Endothelial cell of umbilical vein (primary cell): ENCODE measurements around the gene TNFSF12. TPM values are rescaled to one million over a fixed set of nuclear protein-coding genes. Genes with fewer than 3 reads are reported as not detected.

Experiments used
- BruUV-seq: library from RNA; stranded (reverse); fragments of 400-500 nt; replicated peaks from 2 replicates; lab custom pipeline; 2021; lab: Mats Ljungman, UMichigan
- CTCF ChIA-PET: fragments of 300-600, 350-600 bp; sonication (Branson Sonifier 250); formaldehyde crosslinking; loops from one replicate; lab custom pipeline; 2021; ENCODE audit warnings: antibody characterized with exemption, inconsistent platforms; lab: Charles Lee
- POLR2A ChIA-PET: fragments of 300-600, 350-600 bp; sonication (Branson Sonifier 250); formaldehyde crosslinking; loops from one replicate; lab custom pipeline; 2021; ENCODE audit warnings: antibody characterized with exemption, inconsistent platforms; lab: Charles Lee
- DNase-seq: peaks from one replicate; pipeline ENCODE4 v3.0.0-alpha.2; 2011; ENCODE audit warnings: low read depth, low spot score
- FAIRE-seq: peaks from 2 replicates; lab custom pipeline; 2011; peaks lifted over from hg19 to GRCh38; lab: Jason Lieb, UNC
- H2AFZ ChIP-seq: 2 replicates; pipeline ENCODE4 v1.6.0; 2012; ENCODE audit warnings: low read depth, low read length, control low read depth, inconsistent platforms
- H3K27ac ChIP-seq: 2 replicates; pipeline ENCODE4 v1.5.1; 2011; ENCODE audit warnings: low read depth, mild to moderate bottlenecking, control low read depth, low read length, moderate library complexity; ENCODE audit not compliant: insufficient read depth
- H3K27me3 ChIP-seq, 2 experiments: 2 replicates each; pipeline versions ENCODE4 v1.6.0 to v1.6.1; 2011; ENCODE audit warnings: low read length in 2 of 2, mixed read lengths in 1 of 2; ENCODE audit not compliant: control insufficient read depth in 2 of 2, insufficient read depth in 2 of 2
- H3K36me3 ChIP-seq, 2 experiments: 2 replicates in 1 of 2; 3 replicates in 1 of 2; pipeline ENCODE4 v1.5.1; 2011; ENCODE audit warnings: low read length in 2 of 2, mild to moderate bottlenecking in 1 of 2, moderate library complexity in 1 of 2; ENCODE audit not compliant: control insufficient read depth in 2 of 2, insufficient read depth in 2 of 2; ENCODE audit errors: extremely low read depth in 1 of 2
- H3K4me1 ChIP-seq: 3 replicates; pipeline ENCODE4 v1.5.1; 2011; ENCODE audit warnings: mild to moderate bottlenecking, low read length; ENCODE audit not compliant: control insufficient read depth, insufficient read depth; ENCODE audit errors: extremely low read depth
- H3K4me2 ChIP-seq: 2 replicates; pipeline ENCODE4 v1.6.1; 2011; ENCODE audit warnings: low read length, control low read depth, mixed read lengths; ENCODE audit not compliant: insufficient read depth
- H3K4me3 ChIP-seq, 3 experiments: fragments of 200-600 bp in 1 of 3; sonication (generic), shearing (Covaris generic) in 1 of 3; replicated peaks in 1 of 3; 2 replicates each; pipeline ENCODE4 v1.5.1; 2011 to 2016; ENCODE audit warnings: control low read depth in 3 of 3, low read length in 3 of 3, mild to moderate bottlenecking in 2 of 3, inconsistent platforms in 1 of 3, low read depth in 1 of 3, moderate library complexity in 1 of 3; ENCODE audit not compliant: insufficient read depth in 1 of 3
- H3K79me2 ChIP-seq: 2 replicates; pipeline ENCODE4 v1.6.0; 2012; ENCODE audit warnings: low read length, inconsistent platforms; ENCODE audit not compliant: control insufficient read depth, insufficient read depth
- H3K9ac ChIP-seq: replicated peaks from 2 replicates; pipeline ENCODE3; 2011; ENCODE audit warnings: low read length, control low read depth; ENCODE audit not compliant: insufficient read depth; ENCODE audit errors: extremely low read depth
- H3K9me1 ChIP-seq: replicated peaks from 3 replicates; pipeline ENCODE4 v1.6.0; 2011; ENCODE audit warnings: mild to moderate bottlenecking, low read length; ENCODE audit not compliant: control insufficient read depth, insufficient read depth; ENCODE audit errors: extremely low read depth
- H3K9me3 ChIP-seq: replicated peaks from 2 replicates; pipeline ENCODE4 v1.5.1; 2012; ENCODE audit warnings: low read length, inconsistent platforms; ENCODE audit not compliant: control insufficient read depth, insufficient read depth
- H4K20me1 ChIP-seq: replicated peaks from 2 replicates; pipeline ENCODE3; 2011; ENCODE audit warnings: mild to moderate bottlenecking, low read length; ENCODE audit not compliant: control insufficient read depth, insufficient read depth; ENCODE audit errors: extremely low read depth
- CTCF ChIP-seq, 2 donors: IDR thresholded peaks; 1 replicate in 1 of 2; 2 replicates in 1 of 2; pipeline ENCODE4 v1.5.1; 2011; ENCODE audit warnings: low read length in 2 of 2, mild to moderate bottlenecking in 2 of 2, moderate library complexity in 2 of 2, control low read depth in 1 of 2, inconsistent platforms in 1 of 2, low read depth in 1 of 2; ENCODE audit not compliant: insufficient read depth in 1 of 2; ENCODE audit errors: extremely low read depth in 1 of 2
- EZH2 ChIP-seq: IDR thresholded peaks from 2 replicates; pipeline ENCODE4 v1.6.1; 2012; ENCODE audit warnings: borderline replicate concordance, low read depth, mild to moderate bottlenecking, moderate library complexity, low read length, inconsistent platforms; ENCODE audit not compliant: severe bottlenecking
- FOS ChIP-seq: IDR thresholded peaks from 2 replicates; pipeline ENCODE4 v1.6.1; 2011; ENCODE audit warnings: mild to moderate bottlenecking, low read length, moderate library complexity, borderline replicate concordance; ENCODE audit not compliant: insufficient read depth
- GATA2 ChIP-seq: IDR thresholded peaks from 2 replicates; pipeline ENCODE4 v1.7.0; 2011; ENCODE audit warnings: low read depth, mild to moderate bottlenecking, moderate library complexity, mixed read lengths, low read length; ENCODE audit not compliant: insufficient read length, insufficient read depth
- JUN ChIP-seq: IDR thresholded peaks from 2 replicates; pipeline ENCODE4 v1.6.1; 2011; ENCODE audit warnings: borderline replicate concordance, low read depth; ENCODE audit not compliant: insufficient read length, insufficient read depth
- MAX ChIP-seq: IDR thresholded peaks from 2 replicates; pipeline ENCODE4 v1.6.1; 2011; ENCODE audit not compliant: insufficient read depth, insufficient read length
- MYC ChIP-seq: IDR thresholded peaks from one replicate; pipeline ENCODE4 v1.6.1; 2011; ENCODE audit warnings: mild to moderate bottlenecking, low read depth, low read length
- POLR2A ChIP-seq: IDR thresholded peaks from 2 replicates; pipeline ENCODE4 v1.6.1; 2012; ENCODE audit warnings: low read depth, mild to moderate bottlenecking, control low read depth, low read length
- POLR2AphosphoS5 ChIP-seq: IDR thresholded peaks from 2 replicates; pipeline ENCODE4 v1.6.1; 2012; ENCODE audit warnings: low read depth, mild to moderate bottlenecking, control low read depth, low read length, moderate library complexity; ENCODE audit not compliant: insufficient read depth
- dilution Hi-C: fragments of 300-500 bp; cut with MboI; formaldehyde crosslinking; loops from one replicate; pipeline ENCODE4 v1.15.0; 2019; ENCODE audit warnings: low sequenced_read_pairs; ENCODE audit not compliant: extremely low pct_ligation_motif_present
- intact Hi-C: fragments of 100-400 bp; cut with micrococcal nuclease; formaldehyde crosslinking; loops from one replicate; pipeline ENCODE4 v1.10.0; 2022
- polyA plus RNA-seq, 4 experiments: library from polyadenylated mRNA; depleted of rRNA in 3 of 4; stranded (reverse) in 3 of 4; unstranded in 1 of 4; fragments of >200 nt; gene quantifications; 2 replicates each; pipeline versions ENCODE4 v1.2.1 to v1.2.3, GENCODE V29; 2011 to 2012; ENCODE audit warnings: missing spikeins in 1 of 4
- total RNA-seq: library from RNA; stranded (reverse); gene quantifications from 2 replicates; pipeline ENCODE4 v1.2.3, GENCODE V29; 2021

The TNFSF12 gene
- total and polyA plus RNA-seq, 2 donors (not counting 3 experiments of a cell fraction or from before 2014, with no cell fraction given), result 28.4 to 39.4 TPM

GRCh38 chr17:7590743-7591142 is 41.9 kb downstream of the TNFSF12 start:
- no peaks in the 10 kb centered on the region for H3K27me3 ChIP-seq
- no peak overlapping the region for H3K4me3 ChIP-seq
- FAIRE-seq (no peak), DNase-seq (no peak)
- no peaks in the 10 kb centered on the region for H3K9me1 ChIP-seq
- TF ChIP-seq POLR2A, result no peak
- TF ChIP-seq JUN, result no peak
- TF ChIP-seq CTCF (IDR thresholded peaks at IDR 0.05; ENCODE audit: extremely low read depth in 1 of 2, insufficient read depth in 1 of 2, low read depth in 1 of 2, low read length in 2 of 2), result no peak
- TF ChIP-seq EZH2, result no peak
- no peak for TF ChIP-seq POLR2AphosphoS5
- H4K20me1 ChIP-seq, result no peaks in the 10 kb centered on the region
- dilution Hi-C loops, result no loop called here
- H3K36me3 ChIP-seq, result peaks cover 15 to 50% of the 10 kb centered on the region in 2 experiments
- no peak overlapping the region for H3K4me2 ChIP-seq
- no TSS peak for BruUV-seq
- intact Hi-C loops, result no loop called here
- peaks cover 2% of the 10 kb centered on the region for H3K79me2 ChIP-seq
- peaks cover 10% of the 10 kb centered on the region for H3K4me1 ChIP-seq
- CTCF ChIA-PET, result interaction anchor here (2.3 to 5.1 kb wide), 3 partner anchors 12 to 29 kb away, joined by 40 to 61 read pairs (median 48); partner anchors contain the start of genes CD68 and SENP3
- H3K9ac ChIP-seq, result no peak overlapping the region
- POLR2A ChIA-PET, result interaction anchor here (1.9 kb wide), 1 partner anchor 11 kb away, joined by 6 read pairs; the partner anchor contains the start of gene CD68
- H3K9me3 ChIP-seq, result no peaks in the 10 kb centered on the region
- H2AFZ ChIP-seq, result no peak overlapping the region
- H3K27ac ChIP-seq, result no peak overlapping the region

GRCh38 chr17:7591596-7591995 is 42.7 kb downstream of the TNFSF12 start:
- no peak overlapping the region for H3K9ac ChIP-seq
- H3K9me1 ChIP-seq, result no peaks in the 10 kb centered on the region
- no peaks in the 10 kb centered on the region for H4K20me1 ChIP-seq
- no peak for TF ChIP-seq POLR2A
- TF ChIP-seq JUN, result no peak
- TF ChIP-seq MYC, result no peak
- no peak for TF ChIP-seq FOS
- TF ChIP-seq GATA2, result no peak
- TF ChIP-seq EZH2, result no peak
- no peak for TF ChIP-seq CTCF (IDR thresholded peaks at IDR 0.05; ENCODE audit: extremely low read depth in 1 of 2, insufficient read depth in 1 of 2, low read depth in 1 of 2, low read length in 2 of 2)
- no peak for TF ChIP-seq MAX
- no peak for TF ChIP-seq POLR2AphosphoS5
- intact Hi-C loops, result no loop called here
- CTCF ChIA-PET, result no interaction called here
- H3K4me2 ChIP-seq, result no peak overlapping the region
- H3K79me2 ChIP-seq, result no peaks in the 10 kb centered on the region
- peaks cover 10% of the 10 kb centered on the region for H3K4me1 ChIP-seq
- H3K4me3 ChIP-seq, result no peak overlapping the region
- dilution Hi-C loops, result no loop called here
- H3K27me3 ChIP-seq, result no peaks in the 10 kb centered on the region
- FAIRE-seq, result no peak
- no peaks in the 10 kb centered on the region for H3K9me3 ChIP-seq
- no peak for DNase-seq
- peaks cover 19 to 55% of the 10 kb centered on the region in 2 experiments for H3K36me3 ChIP-seq
- no peak overlapping the region for H3K27ac ChIP-seq
- BruUV-seq, result TSS peak; percentile 37
- POLR2A ChIA-PET, result no interaction called here
- H2AFZ ChIP-seq, result no peak overlapping the region
